ENCODE data around the gene SNTG2.

DNA sequence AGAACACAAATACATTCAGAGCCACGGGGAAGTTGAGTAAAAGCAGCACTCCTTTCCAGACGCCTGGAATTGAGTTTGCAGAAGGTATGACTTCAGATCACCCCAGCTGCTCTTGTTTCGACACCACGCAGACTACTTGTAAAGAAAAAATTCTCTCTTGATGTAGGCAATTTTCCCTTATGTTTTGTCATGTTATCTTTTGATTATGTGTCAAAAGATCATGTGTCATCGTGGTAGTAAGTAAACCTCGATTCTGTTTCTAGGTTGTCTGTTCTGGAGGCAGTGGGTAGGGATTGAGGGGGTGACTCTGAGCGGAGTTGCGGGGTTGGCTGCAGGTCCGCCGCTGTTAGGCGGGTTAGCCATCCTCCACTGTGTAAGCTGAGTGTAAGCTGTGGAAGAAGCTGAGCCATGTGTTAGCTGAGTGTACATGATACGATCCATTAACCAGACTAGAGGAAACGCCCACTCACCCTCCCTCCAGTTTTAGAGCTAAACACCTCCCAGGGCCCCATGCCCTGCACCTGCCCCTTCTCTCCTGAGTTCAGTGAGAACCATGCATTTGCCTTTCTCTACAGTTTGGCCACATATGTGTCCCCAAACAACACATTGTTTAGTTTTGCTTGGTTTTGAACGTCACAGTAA lies 181.8 kb downstream of the SNTG2 start:
- TF ChIP-seq IRF2 (CRISPR knock-in tag; IDR thresholded peaks at IDR 0.05; ENCODE audit: borderline replicate concordance, low read depth) (no peak), CREM (CRISPR knock-in tag; IDR thresholded peaks at IDR 0.05) (no peak), ZNF263 (CRISPR knock-in tag; IDR thresholded peaks at IDR 0.05; ENCODE audit: low read depth) (no peak), NR3C1 (CRISPR knock-in tag; conservative IDR thresholded peaks at IDR 0.05; ENCODE audit: low read depth) (no peak), TCF7 (CRISPR knock-in tag; IDR thresholded peaks at IDR 0.05; ENCODE audit: low read depth) (no peak)
- TF ChIP-seq, protein P1, sequence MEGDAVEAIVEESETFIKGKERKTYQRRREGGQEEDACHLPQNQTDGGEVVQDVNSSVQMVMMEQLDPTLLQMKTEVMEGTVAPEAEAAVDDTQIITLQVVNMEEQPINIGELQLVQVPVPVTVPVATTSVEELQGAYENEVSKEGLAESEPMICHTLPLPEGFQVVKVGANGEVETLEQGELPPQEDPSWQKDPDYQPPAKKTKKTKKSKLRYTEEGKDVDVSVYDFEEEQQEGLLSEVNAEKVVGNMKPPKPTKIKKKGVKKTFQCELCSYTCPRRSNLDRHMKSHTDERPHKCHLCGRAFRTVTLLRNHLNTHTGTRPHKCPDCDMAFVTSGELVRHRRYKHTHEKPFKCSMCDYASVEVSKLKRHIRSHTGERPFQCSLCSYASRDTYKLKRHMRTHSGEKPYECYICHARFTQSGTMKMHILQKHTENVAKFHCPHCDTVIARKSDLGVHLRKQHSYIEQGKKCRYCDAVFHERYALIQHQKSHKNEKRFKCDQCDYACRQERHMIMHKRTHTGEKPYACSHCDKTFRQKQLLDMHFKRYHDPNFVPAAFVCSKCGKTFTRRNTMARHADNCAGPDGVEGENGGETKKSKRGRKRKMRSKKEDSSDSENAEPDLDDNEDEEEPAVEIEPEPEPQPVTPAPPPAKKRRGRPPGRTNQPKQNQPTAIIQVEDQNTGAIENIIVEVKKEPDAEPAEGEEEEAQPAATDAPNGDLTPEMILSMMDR (IDR thresholded peaks at IDR 0.05), result no peak
